HG03060 (cell line): ENCODE data around the gene CDC14A.

Source experiments
- ATAC-seq: cut with Tn5 transposase; IDR thresholded peaks from one replicate; pipeline ENCODE4 v1.9.1; 2021; ENCODE audit warnings: low read depth, moderate number of reproducible peaks; ENCODE audit not compliant: unreplicated experiment

The CDC14A gene

GRCh38 chr1:100565533-100565932, 213.2 kb downstream of the CDC14A start:
- ATAC-seq, result no peak

- ATAC-seq, result no peak
Observed at GRCh38 chr1:100565937-100566699, 213.8 kb downstream of the CDC14A start.

- no peak for ATAC-seq
Observed at GRCh38 chr1:100567062-100567461, 214.8 kb downstream of the CDC14A start.
